Right ventricle myocardium inferior (tissue), 1 donor: Measurements from ENCODE around the gene PLA2G4E. TPM values are rescaled to one million over a fixed set of nuclear protein-coding genes. Genes with fewer than 3 reads are reported as not detected.

Experiments
- ATAC-seq: fragments of 200-7000 bp; cut with Tn5 transposase; one replicate; pipeline ENCODE4 v1.9.1; 2020; ENCODE audit warnings: mild to moderate bottlenecking, moderate library complexity
- DNase-seq: peaks from one replicate; pipeline ENCODE4 v3.0.0; 2021; ENCODE audit errors: missing footprints
- intact Hi-C: fragments of 100-400 bp; cut with DNase I; formaldehyde crosslinking; loops from one replicate; pipeline ENCODE4 v1.11.0; 2022
- total RNA-seq: library from RNA; stranded (reverse); fragmentation: NEBNext Ultra II Directional; extraction: Animal tissue kit (Norgen Biotek cat#: 25700); gene quantifications from one replicate; pipeline ENCODE4 v1.2.1, GENCODE V29; 2021
- donor health status: DM: no; HTN: yes; CAD: no; lungs with severe emphysema.

PLA2G4E gene
- total RNA-seq, 1 donor from 2014 or later, result 0.05 TPM

GRCh38 chr15:41935566-41936020 is 85.2 kb downstream of the PLA2G4E start:
- no peak for DNase-seq
- no peak for ATAC-seq
- intact Hi-C loops, result no loop called here

- intact Hi-C loops, result no loop called here
- ATAC-seq (no peak), DNase-seq (no peak)
Observed at GRCh38 chr15:41934843-41935242, 86.0 kb downstream of the PLA2G4E start.

- intact Hi-C loops, result no loop called here
- DNase-seq (no peak), ATAC-seq (no peak)
Observed at GRCh38 chr15:41933771-41934170, 87.1 kb downstream of the PLA2G4E start.

GRCh38 chr15:41933326-41933725 is 87.5 kb downstream of the PLA2G4E start:
- intact Hi-C loops, result no loop called here
- DNase-seq (no peak), ATAC-seq (no peak)

- ATAC-seq, result no peak
- intact Hi-C loops, result no loop called here
- no peak for DNase-seq
Observed at GRCh38 chr15:41932511-41933289, 88.1 kb downstream of the PLA2G4E start.

- intact Hi-C loops, result no loop called here
- DNase-seq, result no peak
Observed at GRCh38 chr15:41932101-41932500, 88.7 kb downstream of the PLA2G4E start.

More at GRCh38 chr15:41932101-41932500, 88.7 kb downstream of the PLA2G4E start:
- ATAC-seq, result no peak

Other genes with a start within 250 kb of the PLA2G4E start
- 14.4 TPM for gene MAPKBP1, start 246.6 kb downstream of the PLA2G4E start, total RNA-seq
- 12.6 TPM for gene JMJD7, start 192.9 kb downstream of the PLA2G4E start, total RNA-seq
- gene PLA2G4B, start 182.2 kb downstream of the PLA2G4E start, total RNA-seq, result 5.8 TPM
- 3.5 TPM for gene SPTBN5, start 127.0 kb downstream of the PLA2G4E start, total RNA-seq
- 55.5 TPM for gene EHD4, start 48.5 kb downstream of the PLA2G4E start, total RNA-seq
- gene PLA2G4D, start 73.5 kb upstream of the PLA2G4E start, total RNA-seq, result not detected
- 3.5 TPM for gene PLA2G4F, start 135.6 kb upstream of the PLA2G4E start, total RNA-seq
- gene VPS39, start 187.3 kb upstream of the PLA2G4E start, total RNA-seq, result 43.0 TPM